ENCODE results near the gene UBAC1.
"Not testable (repeated sequence)": the region's sequence is repeated elsewhere in the genome, so short reads cannot be mapped to it uniquely, and the experiment has no call there.

Gene UBAC1

DNA sequence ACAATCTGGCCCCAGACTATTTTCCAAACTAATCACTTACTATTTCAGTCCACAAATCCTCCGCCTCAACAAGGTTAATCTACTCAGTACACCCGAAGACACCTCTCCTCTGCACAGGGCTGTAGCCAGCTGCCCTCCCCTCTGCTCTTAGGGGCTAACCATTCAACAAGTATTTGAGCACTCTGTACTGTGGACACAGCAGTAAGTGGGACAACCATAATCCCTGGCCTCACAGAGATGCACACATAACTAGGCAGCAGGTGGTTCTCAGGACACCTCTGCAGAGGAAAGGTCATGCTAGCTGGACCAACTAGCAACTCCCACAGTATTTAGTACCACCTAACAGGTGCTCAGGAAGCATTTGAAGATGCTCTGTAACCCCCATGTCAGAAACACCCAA, 59.3 kb downstream of the UBAC1 start:
- no peak for DNase-seq (ENCODE audit: low read depth)

DNA sequence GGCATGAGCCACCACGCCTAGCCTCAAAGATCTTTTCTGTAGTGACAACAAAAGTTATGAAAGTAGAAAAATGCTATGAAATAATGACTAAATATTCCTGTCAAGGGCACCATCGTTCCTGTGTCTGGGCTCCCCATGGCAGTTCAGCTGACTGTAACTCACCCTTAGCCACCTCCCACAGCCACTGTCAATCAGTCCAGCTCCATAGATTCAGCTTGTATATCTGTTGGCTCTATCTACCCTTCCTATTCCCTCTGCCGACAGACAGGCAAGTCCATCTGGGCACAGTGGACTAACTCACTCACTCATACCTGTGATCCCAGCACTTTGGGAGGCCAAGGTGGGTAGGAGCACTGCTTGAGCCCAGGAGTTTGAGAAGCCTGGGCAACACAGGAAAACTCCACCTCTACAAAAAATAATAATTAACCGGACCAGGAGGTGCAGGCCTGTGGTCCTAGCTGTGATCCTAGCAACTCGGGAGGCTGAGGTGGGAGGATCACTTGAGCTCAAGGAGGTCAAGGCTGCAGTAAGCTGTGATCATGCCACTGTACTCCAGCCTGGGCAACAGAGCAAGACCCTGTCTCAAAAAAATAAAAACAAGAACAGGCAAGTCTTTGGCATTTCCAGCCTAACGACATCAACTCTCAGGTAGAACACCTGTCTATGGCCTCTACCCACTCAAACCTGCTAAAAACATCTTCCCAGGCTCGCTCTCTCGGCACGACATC, 60.0 kb downstream of the UBAC1 start:
- DNase-seq (ENCODE audit: low read depth) = no peak

GRCh38 chr9:135898634-135899407, 62.4 kb downstream of the UBAC1 start:
- no peak for DNase-seq (ENCODE audit: low read depth)

DNA sequence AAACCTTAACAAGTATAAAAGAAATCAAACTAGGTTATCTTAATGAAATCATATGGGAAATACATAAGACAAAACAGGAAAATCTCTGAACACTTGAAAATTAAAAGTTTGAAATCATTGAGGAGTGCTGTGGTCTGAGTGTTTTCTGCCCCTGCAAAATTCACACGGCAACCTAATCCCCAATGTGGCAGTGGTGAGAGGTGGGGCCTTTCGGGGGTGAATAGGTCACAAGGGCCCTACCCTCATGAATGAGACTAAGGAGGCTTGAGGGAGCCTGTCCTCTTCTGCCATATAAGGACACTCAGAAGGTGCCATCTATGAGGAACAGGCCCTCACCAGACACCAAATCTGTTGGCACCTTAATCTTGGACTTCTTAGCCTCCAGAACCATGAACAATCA, 64.5 kb downstream of the UBAC1 start:
- DNase-seq (ENCODE audit: low read depth) = no peak

- no peak for DNase-seq (ENCODE audit: low read depth)
These were observed 65.0 kb downstream of the UBAC1 start for GRCh38 chr9:135896205-135896604.

DNA sequence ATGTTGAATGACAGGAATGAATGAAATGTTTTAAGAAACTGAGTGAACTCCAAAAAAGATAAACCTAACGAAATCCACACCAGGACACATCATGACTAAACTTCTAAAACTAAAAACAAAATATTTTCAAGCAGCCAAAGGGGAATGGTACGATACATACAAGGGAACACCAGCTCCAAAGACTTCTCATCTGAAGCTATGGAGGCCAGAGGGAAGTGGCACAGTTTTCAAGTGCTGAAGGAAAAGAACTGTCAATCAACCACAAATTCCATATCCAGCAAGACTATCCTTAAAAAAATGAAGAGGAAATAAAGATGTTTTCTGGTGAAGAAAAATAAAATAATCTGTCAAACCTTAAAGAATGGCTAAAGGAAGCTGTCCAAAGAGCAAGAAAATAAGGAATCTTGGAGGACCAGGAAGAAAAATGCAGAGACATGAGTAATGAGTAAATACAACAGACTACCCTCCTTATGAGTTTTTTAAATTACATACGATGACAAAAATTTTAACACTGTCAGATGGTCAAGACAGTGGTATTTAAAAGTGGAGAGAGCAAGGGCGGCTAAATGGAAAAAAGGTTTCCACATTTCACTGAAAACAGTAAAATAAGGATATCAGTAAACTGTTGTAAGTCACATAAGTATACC, 65.8 kb downstream of the UBAC1 start:
- DNase-seq (ENCODE audit: low read depth) = no peak

GRCh38 chr9:135893104-135893503, 68.1 kb downstream of the UBAC1 start:
- DNase-seq (ENCODE audit: low read depth) = no peak

GRCh38 chr9:135892327-135892726, 68.8 kb downstream of the UBAC1 start:
- DNase-seq (ENCODE audit: low read depth) = not testable (repeated sequence)

GRCh38 chr9:135891027-135891631, 70.0 kb downstream of the UBAC1 start:
- no peak for DNase-seq (ENCODE audit: low read depth)

GRCh38 chr9:135890190-135891026, 70.8 kb downstream of the UBAC1 start:
- DNase-seq (ENCODE audit: low read depth) = no peak

DNA sequence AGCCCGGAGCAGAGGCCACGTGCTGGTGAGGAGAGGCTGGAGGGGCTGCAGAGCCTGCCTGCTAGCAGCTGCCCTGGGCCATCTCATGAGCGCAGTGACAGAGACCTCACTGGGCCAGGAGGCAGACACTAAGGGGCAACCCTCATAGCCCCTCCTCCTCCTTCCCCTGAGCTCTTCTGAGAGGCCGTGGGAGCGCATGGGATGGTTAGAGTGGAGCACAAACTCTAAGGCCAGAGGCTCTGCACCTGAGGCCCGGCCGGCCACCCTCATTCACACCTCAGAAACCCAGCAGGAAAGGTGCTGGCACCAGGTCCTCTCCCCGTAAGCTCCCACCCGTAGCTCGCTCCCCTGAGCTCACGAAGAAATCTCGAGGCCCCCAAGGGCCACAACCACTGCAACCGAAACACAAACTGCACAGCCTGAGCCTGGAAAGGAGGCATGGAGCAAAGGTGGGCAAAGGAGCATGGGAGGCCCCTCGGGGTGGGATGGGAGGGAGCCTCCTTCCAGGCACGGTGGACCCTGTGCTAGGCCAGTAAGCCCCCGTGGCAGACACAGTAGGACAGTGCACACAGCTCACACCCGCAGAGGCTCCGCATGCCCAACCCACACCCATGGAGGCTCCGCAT, 71.5 kb downstream of the UBAC1 start:
- no peak for DNase-seq (ENCODE audit: low read depth)

DNA sequence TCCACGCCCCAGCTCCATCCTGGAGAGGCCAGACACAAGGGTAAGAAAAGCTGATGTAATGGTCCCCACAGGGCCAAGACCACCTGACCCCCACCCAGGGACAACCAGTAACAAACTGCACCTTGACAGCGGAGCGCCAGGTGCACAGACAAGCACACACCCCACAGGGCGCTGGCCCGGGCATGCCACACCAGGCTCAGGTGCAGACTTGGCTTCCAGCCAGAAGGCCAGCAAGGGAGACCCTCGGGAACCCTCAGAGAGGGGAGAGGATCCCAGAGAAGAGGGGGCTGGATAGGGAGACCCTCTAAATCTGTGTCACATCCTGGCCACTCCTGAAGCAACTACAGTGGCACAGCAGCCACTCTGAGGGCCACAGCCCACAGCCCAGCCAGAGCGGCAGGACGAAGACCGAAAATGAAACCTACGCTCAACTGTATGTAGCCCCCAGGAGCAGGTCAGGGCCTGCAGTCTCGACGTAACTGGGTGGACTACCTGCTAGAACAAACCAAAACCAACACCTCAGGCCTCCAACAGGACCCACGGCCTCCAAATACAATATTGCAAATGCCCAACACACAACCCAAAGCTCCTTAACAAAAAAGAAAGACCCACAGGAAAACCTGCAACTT, 72.3 kb downstream of the UBAC1 start:
- DNase-seq (ENCODE audit: low read depth) = no peak

GRCh38 chr9:135888126-135888765, 72.9 kb downstream of the UBAC1 start:
- no peak for DNase-seq (ENCODE audit: low read depth)

GRCh38 chr9:135887585-135888050, 73.6 kb downstream of the UBAC1 start:
- DNase-seq (ENCODE audit: low read depth) = peak; percentile 50

- no peak for DNase-seq (ENCODE audit: low read depth)
These were observed 74.1 kb downstream of the UBAC1 start for GRCh38 chr9:135887021-135887507.

GRCh38 chr9:135886147-135886981, 74.8 kb downstream of the UBAC1 start:
- DNase-seq (ENCODE audit: low read depth) = no peak

DNA sequence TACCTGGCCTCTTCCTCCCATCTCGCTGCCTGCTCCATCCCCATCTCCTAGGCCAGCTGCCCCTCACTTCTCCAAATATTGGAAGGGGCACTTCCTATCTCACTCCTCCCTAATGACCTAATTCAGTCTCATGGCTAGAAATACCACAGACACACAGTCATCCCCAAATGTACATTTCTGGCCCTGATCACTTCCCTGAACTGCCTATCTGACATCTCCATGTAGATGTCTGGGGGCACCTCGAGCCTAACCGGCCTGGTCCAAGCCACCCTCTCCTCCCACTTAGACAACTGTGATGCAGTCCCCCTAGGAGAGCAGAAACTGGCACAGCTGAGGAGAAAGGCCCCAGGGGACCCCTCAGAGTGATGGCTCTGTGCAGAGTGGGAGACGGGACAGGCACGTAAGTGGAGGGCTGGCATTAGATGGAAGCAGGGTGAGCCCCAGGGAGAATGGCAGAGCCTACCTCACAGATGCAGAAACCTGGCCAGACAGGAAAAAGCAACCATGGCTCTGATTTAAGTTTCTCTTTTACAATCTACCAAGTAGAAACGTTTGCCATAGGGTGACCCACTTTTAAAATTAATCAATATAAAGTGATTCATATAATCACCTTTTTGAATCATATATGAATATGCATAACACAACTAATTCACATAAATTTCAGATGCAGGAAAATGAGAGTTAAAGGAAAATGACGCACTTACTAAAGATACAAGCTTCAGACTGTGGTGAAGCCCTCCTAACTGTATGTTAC, 75.9 kb downstream of the UBAC1 start:
- DNase-seq (ENCODE audit: low read depth) = no peak

- DNase-seq (ENCODE audit: low read depth) = no peak
These were observed 76.7 kb downstream of the UBAC1 start for GRCh38 chr9:135884328-135885035.

Measured in T-helper 22 cell (primary cell).